ENCODE measurements around the gene RAB34.

DNA sequence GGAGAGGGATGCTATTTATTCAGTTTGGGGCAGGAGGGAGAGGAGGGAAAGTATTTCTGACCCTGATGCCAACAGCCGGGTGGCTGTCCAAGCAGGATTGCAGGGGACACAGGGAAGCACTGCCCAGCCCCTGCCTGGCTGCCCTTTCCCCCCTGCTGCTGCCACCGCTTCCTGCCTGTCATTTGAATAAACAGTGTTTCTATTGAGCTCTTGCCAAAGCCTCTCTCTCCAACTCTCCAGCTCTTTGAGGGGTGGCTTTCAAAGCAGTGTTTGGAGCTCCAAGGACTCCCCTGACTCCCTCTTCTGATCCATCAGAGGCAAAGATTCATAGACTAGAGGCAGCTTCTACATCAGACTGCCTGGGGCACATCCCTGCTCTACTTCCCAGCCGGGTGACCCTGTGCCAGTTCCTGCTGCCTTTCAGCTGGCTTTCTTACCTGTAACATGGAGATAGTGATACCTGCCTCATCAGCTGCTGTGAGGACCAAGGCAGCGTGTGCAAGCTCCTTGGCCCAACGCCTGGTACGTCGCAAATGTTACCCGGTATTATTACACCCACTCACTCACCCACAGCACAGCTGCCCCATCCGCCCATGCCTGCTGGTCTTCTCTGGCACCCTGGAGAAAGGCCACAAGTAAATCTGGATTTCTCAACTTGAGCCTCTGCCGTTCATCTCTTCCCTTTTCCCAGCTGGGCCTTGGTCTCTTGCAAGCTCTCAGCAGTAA, 15.5 kb downstream of the RAB34 start:
- TF ChIP-seq, protein P1, sequence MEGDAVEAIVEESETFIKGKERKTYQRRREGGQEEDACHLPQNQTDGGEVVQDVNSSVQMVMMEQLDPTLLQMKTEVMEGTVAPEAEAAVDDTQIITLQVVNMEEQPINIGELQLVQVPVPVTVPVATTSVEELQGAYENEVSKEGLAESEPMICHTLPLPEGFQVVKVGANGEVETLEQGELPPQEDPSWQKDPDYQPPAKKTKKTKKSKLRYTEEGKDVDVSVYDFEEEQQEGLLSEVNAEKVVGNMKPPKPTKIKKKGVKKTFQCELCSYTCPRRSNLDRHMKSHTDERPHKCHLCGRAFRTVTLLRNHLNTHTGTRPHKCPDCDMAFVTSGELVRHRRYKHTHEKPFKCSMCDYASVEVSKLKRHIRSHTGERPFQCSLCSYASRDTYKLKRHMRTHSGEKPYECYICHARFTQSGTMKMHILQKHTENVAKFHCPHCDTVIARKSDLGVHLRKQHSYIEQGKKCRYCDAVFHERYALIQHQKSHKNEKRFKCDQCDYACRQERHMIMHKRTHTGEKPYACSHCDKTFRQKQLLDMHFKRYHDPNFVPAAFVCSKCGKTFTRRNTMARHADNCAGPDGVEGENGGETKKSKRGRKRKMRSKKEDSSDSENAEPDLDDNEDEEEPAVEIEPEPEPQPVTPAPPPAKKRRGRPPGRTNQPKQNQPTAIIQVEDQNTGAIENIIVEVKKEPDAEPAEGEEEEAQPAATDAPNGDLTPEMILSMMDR (IDR thresholded peaks at IDR 0.05): no peak
- TF ChIP-seq POLR2A (IDR thresholded peaks at IDR 0.05): no peak

Data from esophagus squamous epithelium (tissue), 4 donors.